ENCODE data around the gene TNFAIP6.

TNFAIP6 gene

GRCh38 chr2:151361674-151362370 is 4.4 kb downstream of the TNFAIP6 start:
- Histone ChIP-seq H3K4me1 (ENCODE audit: low read depth, poor library complexity, severe bottlenecking) (no peaks in the 10 kb centered on the region), H3K27me3 (ENCODE audit: insufficient read depth, low read depth) (no peaks in the 10 kb centered on the region), H3K4me2 (no peak overlapping the region), H3K36me3 (ENCODE audit: insufficient read depth) (no peaks in the 10 kb centered on the region), H3K79me2 (ENCODE audit: insufficient read depth, low read depth) (no peaks in the 10 kb centered on the region), H3K9ac (no peak overlapping the region), H2AFZ (ENCODE audit: low read depth) (no peak overlapping the region), H3K4me3 (IDR thresholded peaks at IDR 0.05; ENCODE audit: insufficient read depth, low read depth, low read length) (no peak overlapping the region), H4K20me1 (ENCODE audit: insufficient read depth) (no peaks in the 10 kb centered on the region), H3K27ac (no peak overlapping the region)
- TF ChIP-seq CTCF (conservative IDR thresholded peaks at IDR 0.05; ENCODE audit: low read depth, low read length) = no peak

GRCh38 chr2:151363709-151364108 is 6.3 kb downstream of the TNFAIP6 start:
- Histone ChIP-seq H2AFZ (ENCODE audit: low read depth) (no peak overlapping the region), H3K4me1 (ENCODE audit: low read depth, poor library complexity, severe bottlenecking) (no peaks in the 10 kb centered on the region), H4K20me1 (ENCODE audit: insufficient read depth) (no peaks in the 10 kb centered on the region), H3K79me2 (ENCODE audit: insufficient read depth, low read depth) (no peaks in the 10 kb centered on the region), H3K4me3 (IDR thresholded peaks at IDR 0.05; ENCODE audit: insufficient read depth, low read depth, low read length) (no peak overlapping the region), H3K4me2 (no peak overlapping the region), H3K27ac (no peak overlapping the region), H3K9ac (no peak overlapping the region), H3K36me3 (ENCODE audit: insufficient read depth) (no peaks in the 10 kb centered on the region), H3K27me3 (ENCODE audit: insufficient read depth, low read depth) (no peaks in the 10 kb centered on the region)
- TF ChIP-seq CTCF (conservative IDR thresholded peaks at IDR 0.05; ENCODE audit: low read depth, low read length) = no peak

GRCh38 chr2:151367571-151367970 is 10.2 kb downstream of the TNFAIP6 start:
- H4K20me1 ChIP-seq (ENCODE audit: insufficient read depth) = no peaks in the 10 kb centered on the region
- no peak overlapping the region for H2AFZ ChIP-seq (ENCODE audit: low read depth)
- no peak overlapping the region for H3K4me3 ChIP-seq (IDR thresholded peaks at IDR 0.05; ENCODE audit: insufficient read depth, low read depth, low read length)
- H3K4me1 ChIP-seq (ENCODE audit: low read depth, poor library complexity, severe bottlenecking) = no peaks in the 10 kb centered on the region
- no peak overlapping the region for H3K9ac ChIP-seq
- H3K4me2 ChIP-seq = no peak overlapping the region
- TF ChIP-seq CTCF (conservative IDR thresholded peaks at IDR 0.05; ENCODE audit: low read depth, low read length) = no peak
- H3K27ac ChIP-seq = no peak overlapping the region
- H3K36me3 ChIP-seq (ENCODE audit: insufficient read depth) = no peaks in the 10 kb centered on the region
- no peaks in the 10 kb centered on the region for H3K79me2 ChIP-seq (ENCODE audit: insufficient read depth, low read depth)
- H3K27me3 ChIP-seq (ENCODE audit: insufficient read depth, low read depth) = no peaks in the 10 kb centered on the region

GRCh38 chr2:151374436-151374835 is 17.0 kb downstream of the TNFAIP6 start:
- H3K4me3 ChIP-seq (IDR thresholded peaks at IDR 0.05; ENCODE audit: insufficient read depth, low read depth, low read length) = no peak overlapping the region
- H3K9ac ChIP-seq = no peak overlapping the region
- H3K27ac ChIP-seq = no peak overlapping the region
- no peaks in the 10 kb centered on the region for H3K36me3 ChIP-seq (ENCODE audit: insufficient read depth)
- H3K79me2 ChIP-seq (ENCODE audit: insufficient read depth, low read depth) = no peaks in the 10 kb centered on the region
- H4K20me1 ChIP-seq (ENCODE audit: insufficient read depth) = no peaks in the 10 kb centered on the region
- H3K27me3 ChIP-seq (ENCODE audit: insufficient read depth, low read depth) = no peaks in the 10 kb centered on the region
- TF ChIP-seq CTCF (conservative IDR thresholded peaks at IDR 0.05; ENCODE audit: low read depth, low read length) = no peak
- H2AFZ ChIP-seq (ENCODE audit: low read depth) = no peak overlapping the region
- H3K4me1 ChIP-seq (ENCODE audit: low read depth, poor library complexity, severe bottlenecking) = no peaks in the 10 kb centered on the region
- no peak overlapping the region for H3K4me2 ChIP-seq

Data from KMS-11 (cell line).